GM19372 (cell line): ENCODE measurements around the gene CAV2.

Experiments used
- ATAC-seq: cut with Tn5 transposase; IDR thresholded peaks from one replicate; pipeline ENCODE4 v1.9.1; 2021; ENCODE audit warnings: mild to moderate bottlenecking, low read depth, moderate library complexity; ENCODE audit not compliant: unreplicated experiment

Gene CAV2

DNA sequence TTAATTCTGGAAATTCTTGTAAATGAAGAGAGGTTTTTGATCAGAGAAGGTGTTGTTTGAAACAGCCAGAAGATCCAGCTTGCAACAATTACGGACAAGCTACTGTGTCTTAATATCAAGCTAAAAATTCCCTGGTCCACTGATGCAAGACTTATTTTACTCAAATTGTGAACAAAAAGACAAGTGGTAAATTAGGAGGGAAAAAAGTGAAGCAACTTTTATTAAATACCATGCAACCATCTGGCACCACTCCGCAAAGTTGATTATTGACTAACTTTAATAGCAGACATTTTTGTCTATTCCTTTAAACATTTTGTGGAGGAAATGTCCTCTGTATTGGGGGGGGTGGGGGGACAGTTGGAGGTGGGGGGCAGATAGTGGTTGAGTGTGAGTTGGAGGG is 5.1 kb upstream of the CAV2 start:
- no peak for ATAC-seq

DNA sequence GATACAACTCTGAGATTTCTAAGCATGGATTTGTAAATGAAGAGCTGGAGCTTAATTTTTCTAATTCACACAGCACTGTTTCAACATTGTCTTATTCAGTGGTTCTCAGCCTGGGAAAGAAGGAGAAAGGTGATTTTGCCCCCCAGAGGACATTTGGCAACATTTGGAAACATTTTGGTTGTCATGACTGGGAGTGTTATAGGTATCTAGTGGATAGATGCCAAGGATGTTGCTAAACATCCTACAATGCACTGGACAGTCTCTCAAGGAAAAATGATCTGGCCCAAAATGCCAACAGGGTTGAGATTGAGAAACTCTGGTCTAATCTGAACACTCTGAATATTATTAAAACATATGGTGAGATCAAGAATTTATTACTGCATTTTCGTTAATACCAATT is 3.8 kb upstream of the CAV2 start:
- ATAC-seq, result no peak

DNA sequence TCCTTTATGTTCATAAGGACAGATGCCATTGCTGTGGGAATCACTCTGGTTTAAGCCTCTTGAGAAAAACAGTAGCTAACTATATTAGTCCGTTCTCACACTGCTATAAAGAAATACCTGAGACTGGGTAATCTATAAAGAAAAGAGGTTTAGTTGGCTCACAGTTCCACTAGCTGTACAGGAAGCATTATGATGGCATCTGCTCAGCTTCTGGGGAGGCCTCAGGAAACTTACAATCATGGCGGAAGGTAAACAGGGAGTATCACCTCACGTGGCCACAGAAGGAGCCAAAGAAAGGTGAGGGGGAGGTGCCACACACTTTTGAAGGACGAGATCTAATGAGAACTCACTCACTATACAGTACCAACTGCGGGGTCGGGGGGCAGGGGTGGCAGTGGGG is 2.9 kb upstream of the CAV2 start:
- ATAC-seq, result no peak

DNA sequence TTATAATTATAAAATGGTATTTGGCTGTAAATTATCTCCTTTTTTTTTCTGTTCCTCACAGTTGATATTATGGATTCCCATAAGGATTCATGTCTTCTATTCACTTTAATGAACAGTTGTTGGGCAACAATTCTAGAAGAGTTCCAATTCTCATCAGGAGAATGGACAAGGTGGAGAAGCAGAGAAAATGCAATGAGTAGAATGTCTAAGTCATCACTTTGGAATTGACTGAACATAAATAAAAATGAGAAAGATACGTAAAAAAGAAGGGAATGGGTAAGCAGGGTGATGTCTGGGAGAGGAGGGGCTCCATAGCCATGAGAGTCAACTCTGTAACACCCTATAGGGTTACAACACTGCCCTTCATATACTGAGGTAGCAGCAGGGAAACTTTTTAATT is 1.8 kb upstream of the CAV2 start:
- no peak for ATAC-seq

DNA sequence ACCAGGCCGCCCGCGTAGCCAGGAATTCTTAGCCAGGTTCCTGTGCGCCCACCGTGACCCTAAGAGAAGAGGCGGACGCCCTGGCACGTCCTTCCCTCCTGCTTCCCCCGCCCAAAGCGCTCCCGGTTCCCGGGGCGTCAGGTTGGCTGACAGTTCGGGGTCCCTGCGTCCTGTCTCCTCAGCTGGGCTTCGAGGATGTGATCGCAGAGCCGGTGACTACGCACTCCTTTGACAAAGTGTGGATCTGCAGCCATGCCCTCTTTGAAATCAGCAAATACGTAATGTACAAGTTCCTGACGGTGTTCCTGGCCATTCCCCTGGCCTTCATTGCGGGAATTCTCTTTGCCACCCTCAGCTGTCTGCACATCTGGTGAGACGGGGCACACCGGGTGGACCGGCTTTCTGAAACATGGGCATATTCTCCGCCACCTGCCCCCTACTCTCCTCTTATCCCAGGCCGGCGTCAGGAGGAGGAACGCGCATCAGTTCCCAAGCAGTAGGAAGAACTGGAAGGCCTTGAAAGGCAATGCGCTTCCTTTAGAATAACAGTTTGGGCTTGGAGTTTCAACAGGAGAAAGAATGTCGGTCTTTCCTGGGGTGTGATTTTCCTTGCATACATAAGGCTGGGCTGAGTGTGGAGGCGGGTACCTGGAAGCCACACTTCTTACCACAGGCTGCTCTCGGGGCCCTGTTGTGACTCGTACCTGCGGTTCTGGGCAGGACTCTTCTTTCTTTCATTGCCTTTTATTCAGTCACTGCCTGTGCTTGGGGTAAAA is 728 bp downstream of the CAV2 start:
- peak; percentile 54 for ATAC-seq

DNA sequence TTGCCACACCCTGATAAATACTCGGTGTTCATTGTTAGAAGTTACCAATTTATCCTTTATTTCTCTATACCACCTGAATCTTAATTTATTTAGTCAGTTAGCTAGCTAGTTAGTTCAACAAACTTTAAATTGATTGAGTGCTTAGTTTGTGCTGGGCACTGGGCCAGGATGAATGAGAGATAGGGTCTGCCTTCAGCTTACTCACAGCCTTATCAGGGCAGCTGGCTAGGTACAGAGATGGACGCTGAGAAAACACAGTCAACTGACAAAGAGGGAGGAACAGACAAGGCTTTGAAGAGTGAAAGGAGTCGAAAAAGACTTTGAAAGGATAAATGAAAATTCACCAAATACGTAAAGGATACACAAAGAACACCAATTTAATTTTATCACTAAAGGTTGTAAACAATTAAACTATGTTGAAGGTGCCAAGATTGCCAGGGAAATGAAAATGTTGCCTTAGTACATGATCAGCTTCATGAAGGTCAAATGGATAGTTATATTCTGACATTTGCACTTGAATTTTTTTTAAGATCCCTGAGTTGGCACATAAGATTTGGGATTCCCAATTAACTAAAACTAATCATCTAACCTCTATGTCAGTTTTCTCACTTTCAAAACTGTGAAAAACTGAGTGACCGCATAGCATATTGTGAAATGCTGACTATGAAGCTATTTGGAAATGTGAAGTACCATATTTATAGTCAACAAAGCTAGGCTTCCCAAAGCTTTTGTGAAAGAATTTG is 2.1 kb downstream of the CAV2 start:
- ATAC-seq, result no peak

DNA sequence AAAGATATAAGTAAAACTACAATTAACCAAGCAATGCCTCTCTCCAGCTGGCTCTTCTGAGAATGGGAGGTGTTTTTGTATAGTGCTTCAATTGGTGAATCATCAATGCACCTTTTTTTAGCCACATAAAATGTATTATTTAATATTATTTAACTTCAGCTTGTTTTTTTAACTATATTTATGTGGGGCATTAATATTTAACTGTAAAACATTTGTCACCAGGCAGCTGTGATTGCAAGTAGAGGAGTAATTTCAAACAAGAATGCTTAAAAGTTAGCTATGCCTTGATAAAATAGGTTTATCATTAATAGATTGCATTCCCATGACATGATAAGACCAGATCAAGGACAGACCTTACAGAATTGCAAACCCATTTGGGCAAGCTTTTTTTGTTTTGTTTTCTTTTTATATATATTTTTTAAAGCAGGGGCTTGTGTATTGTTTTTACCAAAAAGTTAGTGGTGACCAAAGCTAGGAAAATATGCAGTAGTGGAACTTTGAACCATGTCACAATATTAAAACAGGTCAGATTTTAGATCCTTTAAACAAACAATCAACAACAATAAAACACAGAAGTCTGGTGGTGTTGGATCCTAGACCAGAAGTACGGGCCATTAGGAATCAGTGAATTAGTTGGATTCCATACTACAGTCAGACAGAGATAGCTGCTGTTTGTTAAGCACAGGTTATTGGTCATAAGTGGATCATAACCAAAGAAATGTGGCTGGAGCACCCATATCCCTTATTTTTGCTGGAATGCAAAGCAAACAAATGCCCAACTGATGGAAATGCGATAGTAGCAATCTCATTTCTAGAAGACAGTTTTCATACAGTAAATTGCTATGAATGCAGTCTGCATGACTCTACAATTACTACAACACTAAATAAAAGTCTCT is 2.9 kb downstream of the CAV2 start:
- ATAC-seq, result no peak

DNA sequence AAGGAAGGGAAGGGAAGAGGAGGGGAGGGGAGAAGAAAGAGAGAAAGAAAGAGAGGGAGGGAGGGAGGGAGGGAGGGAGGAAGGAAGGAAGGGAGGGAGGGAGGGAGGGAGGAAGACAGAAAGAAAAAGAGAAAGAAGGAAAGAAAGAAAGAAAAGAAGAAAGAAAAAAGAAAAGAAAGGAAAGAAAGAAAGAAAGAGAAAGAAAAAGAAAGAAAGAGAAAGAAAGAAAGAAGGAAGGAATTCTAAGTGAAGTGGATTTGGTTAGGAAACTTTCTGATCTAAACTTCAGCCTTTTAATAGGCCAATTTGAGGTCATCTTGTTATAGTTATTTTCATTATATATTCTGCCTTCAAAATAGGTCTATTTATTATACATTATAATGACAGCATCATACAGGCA is 4.3 kb downstream of the CAV2 start:
- ATAC-seq, result no peak

DNA sequence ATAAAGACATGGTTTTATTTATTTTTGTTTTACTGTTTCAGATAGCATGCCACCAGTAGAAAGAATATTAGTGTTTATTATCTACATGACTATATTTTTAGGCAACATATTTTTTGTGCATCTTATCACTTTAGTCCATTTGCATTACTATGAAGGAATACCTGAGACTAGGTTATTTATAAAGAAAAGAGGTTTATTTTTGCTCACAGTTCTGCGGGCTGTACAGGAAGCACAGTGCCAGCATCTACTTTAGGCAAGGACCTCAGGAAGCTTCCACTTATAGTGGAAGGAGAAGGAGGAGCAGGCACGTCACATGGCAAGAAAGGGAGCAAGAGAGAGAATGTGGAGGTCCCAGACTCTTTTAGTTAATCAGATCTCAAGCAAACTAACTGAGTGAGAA is 5.7 kb downstream of the CAV2 start:
- no peak for ATAC-seq

DNA sequence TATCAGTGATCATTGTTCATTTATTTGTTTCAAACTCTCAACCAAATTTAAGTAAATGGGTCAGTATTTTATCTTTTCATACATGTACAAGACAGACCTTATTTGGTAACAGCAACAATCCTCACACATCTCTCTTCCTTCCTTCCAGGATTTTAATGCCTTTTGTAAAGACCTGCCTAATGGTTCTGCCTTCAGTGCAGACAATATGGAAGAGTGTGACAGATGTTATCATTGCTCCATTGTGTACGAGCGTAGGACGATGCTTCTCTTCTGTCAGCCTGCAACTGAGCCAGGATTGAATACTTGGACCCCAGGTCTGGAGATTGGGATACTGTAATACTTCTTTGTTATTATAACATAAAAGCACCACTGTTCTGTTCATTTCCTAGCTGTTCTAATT is 6.3 kb downstream of the CAV2 start:
- ATAC-seq, result no peak

DNA sequence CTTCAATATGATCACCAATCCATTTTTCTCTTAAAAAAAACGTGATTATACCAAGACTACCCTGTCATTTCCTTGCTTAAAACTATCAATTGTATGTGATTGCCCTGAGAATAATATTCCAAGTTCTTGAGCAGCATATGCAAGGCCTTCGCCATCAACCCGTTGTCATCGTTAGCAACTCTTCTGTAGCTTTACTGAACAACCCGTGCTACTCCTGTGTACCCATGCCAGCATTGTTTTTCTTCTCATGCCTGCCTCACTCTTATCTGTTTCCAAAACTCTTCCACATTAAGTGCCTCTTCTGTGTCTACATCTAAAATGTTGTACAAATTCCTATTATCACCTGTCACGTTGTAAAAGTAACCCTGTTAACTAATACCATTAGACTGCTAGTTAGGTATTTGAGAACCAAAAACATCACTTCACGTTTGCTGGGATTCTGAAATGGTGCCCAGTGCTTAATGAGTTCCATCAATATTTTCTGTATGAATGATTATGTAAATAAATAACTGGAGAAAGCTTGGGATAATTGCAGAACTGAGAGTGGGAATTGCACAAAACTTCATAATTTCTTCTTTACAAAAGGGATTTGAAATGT is 10.5 kb downstream of the CAV2 start:
- ATAC-seq, result no peak

DNA sequence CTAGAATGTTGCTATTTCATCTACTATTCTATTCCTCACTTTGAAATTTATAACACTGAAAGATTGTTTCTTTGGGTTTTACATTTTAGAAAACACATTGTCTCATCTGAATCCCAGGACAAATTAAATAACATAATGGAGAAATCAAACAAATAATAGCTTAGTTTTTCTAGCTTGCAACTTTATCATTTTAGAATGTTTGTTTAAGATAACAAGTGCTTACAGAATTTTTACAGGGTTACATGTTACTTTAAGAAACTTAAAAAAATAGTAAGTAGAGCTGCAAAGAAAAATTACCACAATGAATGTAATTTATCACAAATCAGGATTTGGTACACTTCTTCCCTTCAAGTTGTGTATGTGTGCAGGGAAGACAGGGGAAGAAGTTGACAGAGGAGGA is 11.3 kb downstream of the CAV2 start:
- no peak for ATAC-seq

DNA sequence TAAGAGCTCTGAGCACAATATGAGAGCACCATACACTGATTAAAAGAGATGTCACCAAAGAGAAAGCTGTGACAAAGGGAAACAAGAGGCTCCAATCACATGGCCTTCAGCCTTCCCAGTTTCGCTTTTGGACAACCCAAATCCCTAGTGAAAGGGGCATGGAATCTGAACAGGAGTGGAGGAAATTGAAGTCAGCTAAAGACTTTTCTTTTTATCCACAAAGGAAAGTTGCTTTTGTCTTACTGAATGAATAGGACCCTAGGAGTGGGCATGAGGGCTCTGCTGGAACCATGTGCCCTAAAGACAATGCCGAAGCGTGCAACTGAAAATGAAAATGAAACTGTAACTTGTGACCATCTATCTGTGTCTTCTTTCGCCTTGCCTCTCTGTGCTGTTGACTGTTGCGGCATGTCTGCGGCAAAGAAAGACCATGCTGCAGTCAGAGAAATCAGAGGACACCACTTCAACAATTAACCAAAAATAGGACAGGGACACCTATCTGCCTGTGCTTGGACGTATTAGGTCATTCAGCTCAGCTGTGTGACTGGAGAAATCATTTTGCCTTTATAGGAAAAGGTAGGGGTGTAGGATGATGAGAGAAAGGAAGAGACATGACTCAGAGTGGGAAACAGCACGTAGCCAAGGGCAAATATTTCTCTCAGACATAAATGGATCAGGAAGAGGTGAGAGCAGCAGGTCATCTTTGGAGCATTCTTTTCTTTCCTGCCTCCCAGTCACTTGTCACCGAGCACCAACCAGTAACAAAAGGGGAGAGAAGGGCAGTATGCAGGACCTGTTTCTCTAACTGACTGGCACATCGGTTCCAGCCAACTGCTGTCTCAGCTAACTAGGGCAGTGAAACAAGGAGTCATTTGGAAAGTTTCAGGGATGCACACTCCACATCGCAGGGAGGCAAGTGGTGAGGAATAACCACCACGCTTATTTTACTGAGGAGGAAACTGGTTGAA is 12.3 kb downstream of the CAV2 start:
- peak; percentile 99 for ATAC-seq

DNA sequence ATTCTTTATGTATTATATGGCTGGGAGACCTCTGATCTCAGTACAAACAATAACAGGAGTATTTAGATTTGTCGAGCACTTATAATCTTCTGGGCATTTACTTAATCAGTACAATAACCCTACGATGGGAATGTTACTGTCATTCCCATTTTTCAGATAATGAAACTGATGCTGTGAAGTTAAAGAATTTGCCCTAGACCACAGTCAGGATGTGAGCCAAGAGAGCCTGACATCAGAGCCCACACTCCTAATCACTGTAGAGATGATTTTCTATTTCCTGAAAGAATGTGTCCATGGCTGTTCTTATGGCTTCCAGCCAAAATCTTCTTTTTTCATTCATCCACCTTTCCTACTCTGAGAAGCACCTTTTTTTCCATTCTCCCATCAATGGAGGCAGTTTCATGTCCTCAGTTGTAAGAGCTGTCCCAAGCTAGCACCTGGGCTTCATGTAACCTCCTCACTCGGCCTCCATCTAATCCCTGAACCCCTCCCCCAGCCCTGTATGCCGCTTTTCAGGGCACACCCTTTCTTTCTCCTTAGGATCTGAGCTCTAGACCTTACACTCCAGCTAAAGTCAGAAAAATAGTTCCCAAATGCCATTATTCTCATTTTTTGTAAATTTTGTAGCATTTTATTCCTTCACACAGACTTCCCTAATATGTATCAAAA is 13.1 kb downstream of the CAV2 start:
- ATAC-seq, result no peak

DNA sequence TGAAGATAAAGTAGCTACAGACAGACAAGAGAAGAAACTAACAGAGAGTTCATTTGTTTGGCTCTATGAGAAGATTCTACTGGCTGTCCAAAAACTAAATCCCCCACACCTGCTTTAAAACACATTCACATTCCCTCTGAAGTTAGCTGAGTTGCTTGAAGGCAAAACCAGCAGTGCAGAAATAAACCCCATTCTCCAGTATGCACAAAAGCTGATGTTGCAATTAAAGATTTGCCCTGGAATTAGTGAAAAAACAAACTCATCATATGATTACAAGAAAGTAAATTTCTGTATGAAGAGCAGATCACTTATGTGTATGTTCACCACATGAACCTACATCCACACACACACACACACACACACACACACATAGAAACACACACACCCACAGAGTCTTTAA is 16.0 kb downstream of the CAV2 start:
- no peak for ATAC-seq

DNA sequence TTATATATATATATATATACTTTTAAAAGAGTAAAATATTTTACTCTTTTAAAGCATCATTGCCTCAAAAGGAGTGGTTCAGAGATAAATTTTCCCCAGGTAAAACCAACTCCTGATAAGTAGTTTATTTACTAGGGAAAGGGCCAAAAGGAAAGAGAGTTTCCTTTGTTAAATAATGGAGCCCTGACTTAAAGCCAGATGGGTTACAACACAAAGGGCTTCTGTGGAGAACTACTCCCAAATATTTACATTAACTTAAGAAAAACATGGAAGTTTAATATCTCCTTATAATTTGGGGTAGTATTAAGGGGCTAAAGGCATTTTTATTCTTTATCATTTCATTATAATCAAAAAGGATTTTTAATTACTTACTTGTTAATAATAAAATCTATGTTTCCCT is 16.8 kb downstream of the CAV2 start:
- no peak for ATAC-seq

DNA sequence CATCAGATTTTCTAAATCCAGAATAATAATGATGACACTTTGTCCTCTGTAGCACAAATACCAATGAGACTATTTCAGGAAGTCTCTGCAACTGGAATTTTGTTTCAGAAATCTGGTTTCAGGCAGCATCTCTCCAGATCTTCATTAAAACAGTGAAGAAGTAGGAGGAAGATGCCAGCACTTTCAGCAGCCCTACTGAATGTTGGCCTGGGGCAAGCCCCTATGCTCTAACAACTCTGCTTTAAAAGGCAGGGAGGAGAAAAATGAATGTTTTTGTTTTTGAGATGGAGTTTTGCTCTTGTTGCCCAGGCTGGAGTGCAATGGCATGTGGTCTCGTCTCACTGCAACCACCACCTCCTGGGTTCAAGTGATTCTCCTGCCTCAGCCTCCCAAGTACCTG is 18.1 kb downstream of the CAV2 start:
- no peak for ATAC-seq

DNA sequence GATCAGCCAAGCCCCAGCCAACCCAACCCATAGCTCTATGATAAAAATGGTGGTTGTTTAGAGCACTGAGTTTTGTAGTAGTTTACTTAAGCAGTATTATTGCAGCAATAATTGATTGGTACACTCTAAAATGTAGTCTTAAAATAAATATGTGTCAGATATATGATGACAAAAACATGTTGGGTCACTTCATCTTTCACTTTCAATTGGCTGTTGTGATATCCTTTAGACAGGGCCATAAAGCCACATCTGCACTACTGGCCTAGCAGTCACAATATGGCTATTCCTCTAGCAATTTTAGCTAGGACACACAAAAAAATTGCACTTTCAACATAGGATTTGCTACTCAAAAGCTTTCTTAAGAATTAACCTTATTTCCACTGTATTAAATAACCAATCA is 19.4 kb downstream of the CAV2 start:
- ATAC-seq, result no peak

DNA sequence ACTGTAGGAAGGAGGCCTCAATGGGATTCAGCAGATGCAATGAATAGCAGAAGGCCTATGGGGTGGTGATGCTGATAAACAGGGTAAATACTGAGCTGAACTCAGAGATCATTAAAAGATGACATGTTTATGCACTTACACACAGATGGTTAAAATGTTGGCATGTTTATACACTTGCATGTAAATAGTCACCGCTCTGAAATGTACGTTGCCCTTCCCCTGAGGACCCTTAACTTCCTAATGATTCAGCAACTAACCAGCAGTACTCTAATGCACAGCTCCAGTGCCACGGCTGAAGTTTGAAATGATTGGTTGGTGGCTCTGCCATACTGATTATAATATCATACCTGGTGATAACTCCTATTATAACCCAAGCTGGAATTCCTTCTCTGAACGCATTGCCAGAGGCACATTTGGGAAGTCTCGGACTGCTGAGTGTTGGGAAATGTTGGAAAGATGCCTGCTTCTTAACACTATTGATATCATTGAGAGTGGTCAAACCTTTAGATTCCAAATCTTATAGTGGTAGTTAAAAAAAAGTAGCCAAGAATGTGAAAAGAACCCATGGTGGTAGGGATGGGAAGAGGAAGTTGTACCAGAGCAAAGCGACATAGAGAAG is 21.6 kb downstream of the CAV2 start:
- ATAC-seq, result no peak
